ENCODE data around the gene CRYBG1.

Gene CRYBG1

DNA sequence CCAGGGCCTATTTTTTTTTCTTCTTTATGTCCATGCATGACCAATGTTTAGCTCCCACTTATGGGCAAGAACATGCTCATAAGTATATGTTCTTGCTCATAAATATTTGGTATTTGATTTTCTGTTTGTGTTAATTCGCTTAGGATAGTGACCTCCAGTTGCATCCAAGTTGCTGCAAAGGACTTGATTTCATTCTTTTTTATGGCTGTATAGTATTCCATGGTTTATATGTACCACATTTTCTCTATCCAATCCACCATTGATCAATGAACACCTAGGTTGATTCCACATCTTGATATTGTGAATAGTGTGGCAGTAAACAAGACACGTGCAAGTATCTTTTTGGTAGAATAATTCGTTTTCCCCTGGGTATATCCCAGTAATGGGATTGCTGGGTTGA lies 190.6 kb downstream of the CRYBG1 start:
- TF ChIP-seq POLR2AphosphoS5 (IDR thresholded peaks at IDR 0.05; ENCODE audit: low read depth) (no peak), GABPA (IDR thresholded peaks at IDR 0.05; ENCODE audit: low read depth) (no peak), SPI1 (IDR thresholded peaks at IDR 0.05; ENCODE audit: borderline replicate concordance, low read depth) (no peak)
- TF ChIP-seq, protein P1, sequence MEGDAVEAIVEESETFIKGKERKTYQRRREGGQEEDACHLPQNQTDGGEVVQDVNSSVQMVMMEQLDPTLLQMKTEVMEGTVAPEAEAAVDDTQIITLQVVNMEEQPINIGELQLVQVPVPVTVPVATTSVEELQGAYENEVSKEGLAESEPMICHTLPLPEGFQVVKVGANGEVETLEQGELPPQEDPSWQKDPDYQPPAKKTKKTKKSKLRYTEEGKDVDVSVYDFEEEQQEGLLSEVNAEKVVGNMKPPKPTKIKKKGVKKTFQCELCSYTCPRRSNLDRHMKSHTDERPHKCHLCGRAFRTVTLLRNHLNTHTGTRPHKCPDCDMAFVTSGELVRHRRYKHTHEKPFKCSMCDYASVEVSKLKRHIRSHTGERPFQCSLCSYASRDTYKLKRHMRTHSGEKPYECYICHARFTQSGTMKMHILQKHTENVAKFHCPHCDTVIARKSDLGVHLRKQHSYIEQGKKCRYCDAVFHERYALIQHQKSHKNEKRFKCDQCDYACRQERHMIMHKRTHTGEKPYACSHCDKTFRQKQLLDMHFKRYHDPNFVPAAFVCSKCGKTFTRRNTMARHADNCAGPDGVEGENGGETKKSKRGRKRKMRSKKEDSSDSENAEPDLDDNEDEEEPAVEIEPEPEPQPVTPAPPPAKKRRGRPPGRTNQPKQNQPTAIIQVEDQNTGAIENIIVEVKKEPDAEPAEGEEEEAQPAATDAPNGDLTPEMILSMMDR (IDR thresholded peaks at IDR 0.05; ENCODE audit: insufficient read depth, low read length), result no peak
- TF ChIP-seq, protein P2, sequence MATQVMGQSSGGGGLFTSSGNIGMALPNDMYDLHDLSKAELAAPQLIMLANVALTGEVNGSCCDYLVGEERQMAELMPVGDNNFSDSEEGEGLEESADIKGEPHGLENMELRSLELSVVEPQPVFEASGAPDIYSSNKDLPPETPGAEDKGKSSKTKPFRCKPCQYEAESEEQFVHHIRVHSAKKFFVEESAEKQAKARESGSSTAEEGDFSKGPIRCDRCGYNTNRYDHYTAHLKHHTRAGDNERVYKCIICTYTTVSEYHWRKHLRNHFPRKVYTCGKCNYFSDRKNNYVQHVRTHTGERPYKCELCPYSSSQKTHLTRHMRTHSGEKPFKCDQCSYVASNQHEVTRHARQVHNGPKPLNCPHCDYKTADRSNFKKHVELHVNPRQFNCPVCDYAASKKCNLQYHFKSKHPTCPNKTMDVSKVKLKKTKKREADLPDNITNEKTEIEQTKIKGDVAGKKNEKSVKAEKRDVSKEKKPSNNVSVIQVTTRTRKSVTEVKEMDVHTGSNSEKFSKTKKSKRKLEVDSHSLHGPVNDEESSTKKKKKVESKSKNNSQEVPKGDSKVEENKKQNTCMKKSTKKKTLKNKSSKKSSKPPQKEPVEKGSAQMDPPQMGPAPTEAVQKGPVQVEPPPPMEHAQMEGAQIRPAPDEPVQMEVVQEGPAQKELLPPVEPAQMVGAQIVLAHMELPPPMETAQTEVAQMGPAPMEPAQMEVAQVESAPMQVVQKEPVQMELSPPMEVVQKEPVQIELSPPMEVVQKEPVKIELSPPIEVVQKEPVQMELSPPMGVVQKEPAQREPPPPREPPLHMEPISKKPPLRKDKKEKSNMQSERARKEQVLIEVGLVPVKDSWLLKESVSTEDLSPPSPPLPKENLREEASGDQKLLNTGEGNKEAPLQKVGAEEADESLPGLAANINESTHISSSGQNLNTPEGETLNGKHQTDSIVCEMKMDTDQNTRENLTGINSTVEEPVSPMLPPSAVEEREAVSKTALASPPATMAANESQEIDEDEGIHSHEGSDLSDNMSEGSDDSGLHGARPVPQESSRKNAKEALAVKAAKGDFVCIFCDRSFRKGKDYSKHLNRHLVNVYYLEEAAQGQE (IDR thresholded peaks at IDR 0.05; ENCODE audit: insufficient replicate concordance, low read depth), result no peak

DNA sequence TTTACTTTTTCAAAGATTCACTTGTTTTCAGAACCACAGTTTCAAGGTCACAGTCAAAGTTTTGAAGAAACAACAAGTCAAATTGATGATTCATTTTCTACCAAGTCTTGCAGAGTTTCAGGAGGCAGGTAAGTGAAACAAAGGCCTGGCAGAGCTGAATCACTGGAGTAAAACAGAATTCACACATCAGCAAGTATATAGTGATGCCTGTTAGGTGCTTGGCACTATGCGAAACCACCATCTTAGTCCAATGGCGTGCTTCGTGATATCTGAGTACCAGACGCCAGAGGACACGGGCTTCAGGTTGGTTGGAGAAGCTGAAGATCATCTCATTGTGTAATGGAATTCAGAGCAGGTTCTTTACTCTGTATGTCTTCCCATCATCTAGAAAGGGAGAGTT lies 192.9 kb downstream of the CRYBG1 start:
- Histone ChIP-seq H3K27me3 (ENCODE audit: insufficient read depth, poor library complexity, severe bottlenecking) (no peaks in the 10 kb centered on the region), H3K27ac (replicated peaks) (0 out of 2 replicates have a peak overlapping the region, but pooled peaks have one; percentile 10), H3K4me3 (replicated peaks; ENCODE audit: insufficient read depth, low read length) (no peak overlapping the region)
- TF ChIP-seq, protein P1 (IDR thresholded peaks at IDR 0.05; ENCODE audit: insufficient read depth, low read length), result no peak
- TF ChIP-seq SPI1 (IDR thresholded peaks at IDR 0.05; ENCODE audit: borderline replicate concordance, low read depth) (no peak), GABPA (IDR thresholded peaks at IDR 0.05; ENCODE audit: low read depth) (no peak), POLR2AphosphoS5 (IDR thresholded peaks at IDR 0.05; ENCODE audit: low read depth) (no peak)
- TF ChIP-seq, protein P2 (IDR thresholded peaks at IDR 0.05; ENCODE audit: insufficient replicate concordance, low read depth), result no peak
- no peak for DNase-seq (ENCODE audit: low read depth in 1 of 2, low spot score in 1 of 2)

More for the DNA sequence above, 190.6 kb downstream of the CRYBG1 start:
- H3K4me3 ChIP-seq (replicated peaks; ENCODE audit: insufficient read depth, low read length), result no peak overlapping the region
- peak overlapping the region; percentile 72 for H3K27ac ChIP-seq (replicated peaks)
- no peak for DNase-seq (ENCODE audit: low read depth in 1 of 2, low spot score in 1 of 2)
- no peaks in the 10 kb centered on the region for H3K27me3 ChIP-seq (ENCODE audit: insufficient read depth, poor library complexity, severe bottlenecking)

DNA sequence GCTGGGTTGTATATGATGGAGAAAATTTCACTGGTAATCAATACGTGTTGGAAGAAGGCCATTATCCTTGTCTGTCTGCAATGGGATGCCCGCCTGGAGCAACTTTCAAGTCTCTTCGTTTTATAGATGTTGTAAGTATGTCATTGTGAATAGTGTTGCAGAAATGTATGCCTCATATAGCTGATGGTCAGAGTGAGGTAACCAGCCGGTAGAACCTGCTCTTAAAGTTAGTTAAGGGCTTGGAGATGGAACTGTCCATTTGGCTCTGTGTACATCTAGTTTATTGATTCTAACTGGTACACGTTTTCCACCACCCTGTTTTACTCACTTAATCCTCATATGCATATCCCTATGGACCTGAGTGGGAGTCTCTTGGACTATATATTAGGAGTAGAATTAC lies 195.2 kb downstream of the CRYBG1 start:
- Histone ChIP-seq H3K27me3 (ENCODE audit: insufficient read depth, poor library complexity, severe bottlenecking) (no peaks in the 10 kb centered on the region), H3K4me3 (replicated peaks; ENCODE audit: insufficient read depth, low read length) (no peak overlapping the region), H3K27ac (replicated peaks) (no peak overlapping the region)
- DNase-seq (ENCODE audit: low read depth in 1 of 2, low spot score in 1 of 2), result no peak
- TF ChIP-seq SPI1 (IDR thresholded peaks at IDR 0.05; ENCODE audit: borderline replicate concordance, low read depth), result no peak
- TF ChIP-seq, protein P1 (IDR thresholded peaks at IDR 0.05; ENCODE audit: insufficient read depth, low read length), result no peak
- no peak for TF ChIP-seq POLR2AphosphoS5 (IDR thresholded peaks at IDR 0.05; ENCODE audit: low read depth)
- TF ChIP-seq, protein P2 (IDR thresholded peaks at IDR 0.05; ENCODE audit: insufficient replicate concordance, low read depth), result no peak
- no peak for TF ChIP-seq GABPA (IDR thresholded peaks at IDR 0.05; ENCODE audit: low read depth)
